ENCODE results near the gene TUT7.

DNA sequence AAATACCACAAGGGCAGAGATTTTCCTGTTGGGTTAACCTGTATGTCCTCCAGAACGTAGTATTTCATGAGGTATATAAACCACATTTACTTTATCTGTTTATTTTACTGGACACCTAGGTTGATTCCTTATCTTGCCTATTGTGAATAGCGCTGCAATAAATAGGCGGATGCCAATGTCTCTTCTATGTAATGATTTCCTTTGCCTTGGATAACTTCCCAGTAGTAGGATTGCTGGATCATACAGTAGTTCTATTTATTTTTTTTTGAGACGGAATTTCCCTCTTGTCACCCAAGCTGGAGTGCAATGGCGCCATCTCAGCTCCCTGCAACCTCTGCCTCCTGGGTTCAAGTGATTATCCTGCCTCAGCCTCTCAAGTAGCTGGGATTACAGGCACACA, 15.6 kb upstream of the TUT7 start:
- TF ChIP-seq, protein P1, sequence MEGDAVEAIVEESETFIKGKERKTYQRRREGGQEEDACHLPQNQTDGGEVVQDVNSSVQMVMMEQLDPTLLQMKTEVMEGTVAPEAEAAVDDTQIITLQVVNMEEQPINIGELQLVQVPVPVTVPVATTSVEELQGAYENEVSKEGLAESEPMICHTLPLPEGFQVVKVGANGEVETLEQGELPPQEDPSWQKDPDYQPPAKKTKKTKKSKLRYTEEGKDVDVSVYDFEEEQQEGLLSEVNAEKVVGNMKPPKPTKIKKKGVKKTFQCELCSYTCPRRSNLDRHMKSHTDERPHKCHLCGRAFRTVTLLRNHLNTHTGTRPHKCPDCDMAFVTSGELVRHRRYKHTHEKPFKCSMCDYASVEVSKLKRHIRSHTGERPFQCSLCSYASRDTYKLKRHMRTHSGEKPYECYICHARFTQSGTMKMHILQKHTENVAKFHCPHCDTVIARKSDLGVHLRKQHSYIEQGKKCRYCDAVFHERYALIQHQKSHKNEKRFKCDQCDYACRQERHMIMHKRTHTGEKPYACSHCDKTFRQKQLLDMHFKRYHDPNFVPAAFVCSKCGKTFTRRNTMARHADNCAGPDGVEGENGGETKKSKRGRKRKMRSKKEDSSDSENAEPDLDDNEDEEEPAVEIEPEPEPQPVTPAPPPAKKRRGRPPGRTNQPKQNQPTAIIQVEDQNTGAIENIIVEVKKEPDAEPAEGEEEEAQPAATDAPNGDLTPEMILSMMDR (conservative IDR thresholded peaks at IDR 0.05; ENCODE audit: low read depth, low read length) = no peak
- TF ChIP-seq SMC3 (IDR thresholded peaks at IDR 0.05; ENCODE audit: low read depth, low read length) (no peak), POLR2A (IDR thresholded peaks at IDR 0.05; ENCODE audit: low read depth, low read length) (no peak), MXI1 (IDR thresholded peaks at IDR 0.05; ENCODE audit: borderline replicate concordance, low read depth, low read length) (no peak), RAD21 (IDR thresholded peaks at IDR 0.05; ENCODE audit: low read length) (no peak)
- TF ChIP-seq, protein P2, sequence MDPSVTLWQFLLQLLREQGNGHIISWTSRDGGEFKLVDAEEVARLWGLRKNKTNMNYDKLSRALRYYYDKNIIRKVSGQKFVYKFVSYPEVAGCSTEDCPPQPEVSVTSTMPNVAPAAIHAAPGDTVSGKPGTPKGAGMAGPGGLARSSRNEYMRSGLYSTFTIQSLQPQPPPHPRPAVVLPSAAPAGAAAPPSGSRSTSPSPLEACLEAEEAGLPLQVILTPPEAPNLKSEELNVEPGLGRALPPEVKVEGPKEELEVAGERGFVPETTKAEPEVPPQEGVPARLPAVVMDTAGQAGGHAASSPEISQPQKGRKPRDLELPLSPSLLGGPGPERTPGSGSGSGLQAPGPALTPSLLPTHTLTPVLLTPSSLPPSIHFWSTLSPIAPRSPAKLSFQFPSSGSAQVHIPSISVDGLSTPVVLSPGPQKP (IDR thresholded peaks at IDR 0.05; ENCODE audit: borderline replicate concordance, low read depth, low read length) = no peak
- TF ChIP-seq, protein P3, sequence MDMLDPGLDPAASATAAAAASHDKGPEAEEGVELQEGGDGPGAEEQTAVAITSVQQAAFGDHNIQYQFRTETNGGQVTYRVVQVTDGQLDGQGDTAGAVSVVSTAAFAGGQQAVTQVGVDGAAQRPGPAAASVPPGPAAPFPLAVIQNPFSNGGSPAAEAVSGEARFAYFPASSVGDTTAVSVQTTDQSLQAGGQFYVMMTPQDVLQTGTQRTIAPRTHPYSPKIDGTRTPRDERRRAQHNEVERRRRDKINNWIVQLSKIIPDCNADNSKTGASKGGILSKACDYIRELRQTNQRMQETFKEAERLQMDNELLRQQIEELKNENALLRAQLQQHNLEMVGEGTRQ (IDR thresholded peaks at IDR 0.05; ENCODE audit: low read depth, low read length) = no peak
